SJCRH30 (cell line): ENCODE results near the gene EPSTI1. TPM values are rescaled to one million over a fixed set of nuclear protein-coding genes. Genes with fewer than 3 reads are reported as not detected.

Experiments used
- DNase-seq, 2 experiments: peaks; one replicate each; pipeline ENCODE4 v3.0.0-alpha.2; 2015 to 2020
- H3K27ac ChIP-seq: fragments of 250-450 bp; sonication (Bioruptor Pico); 2 replicates; pipeline ENCODE4 v1.5.1; 2020; ENCODE audit warnings: mild to moderate bottlenecking, moderate library complexity
- H3K27me3 ChIP-seq: fragments of 250-450 bp; sonication (Bioruptor Pico); 2 replicates; pipeline ENCODE4 v1.5.1; 2020; ENCODE audit warnings: mild to moderate bottlenecking, moderate library complexity
- H3K36me3 ChIP-seq: fragments of 250-450 bp; sonication (Bioruptor Pico); 2 replicates; pipeline ENCODE4 v1.5.1; 2020; ENCODE audit warnings: mild to moderate bottlenecking, moderate library complexity
- H3K4me1 ChIP-seq: fragments of 250-450 bp; sonication (Bioruptor Pico); 2 replicates; pipeline ENCODE4 v1.5.1; 2020; ENCODE audit warnings: mild to moderate bottlenecking, moderate library complexity
- H3K4me3 ChIP-seq: fragments of 250-450 bp; sonication (Bioruptor Pico); 2 replicates; pipeline ENCODE4 v1.5.1; 2020; ENCODE audit warnings: mild to moderate bottlenecking, moderate library complexity
- H3K9me3 ChIP-seq: fragments of 250-450 bp; sonication (Bioruptor Pico); replicated peaks from 2 replicates; pipeline ENCODE4 v1.5.1; 2020; ENCODE audit warnings: mild to moderate bottlenecking, moderate library complexity
- total RNA-seq: library from RNA; depleted of rRNA; stranded (reverse); fragments of >200 nt; shearing (Covaris generic); gene quantifications from 2 replicates; pipeline ENCODE4 v1.2.3, GENCODE V29; 2014

EPSTI1 gene
- total RNA-seq, 1 experiment from 2014 or later = 1.1 TPM

DNA sequence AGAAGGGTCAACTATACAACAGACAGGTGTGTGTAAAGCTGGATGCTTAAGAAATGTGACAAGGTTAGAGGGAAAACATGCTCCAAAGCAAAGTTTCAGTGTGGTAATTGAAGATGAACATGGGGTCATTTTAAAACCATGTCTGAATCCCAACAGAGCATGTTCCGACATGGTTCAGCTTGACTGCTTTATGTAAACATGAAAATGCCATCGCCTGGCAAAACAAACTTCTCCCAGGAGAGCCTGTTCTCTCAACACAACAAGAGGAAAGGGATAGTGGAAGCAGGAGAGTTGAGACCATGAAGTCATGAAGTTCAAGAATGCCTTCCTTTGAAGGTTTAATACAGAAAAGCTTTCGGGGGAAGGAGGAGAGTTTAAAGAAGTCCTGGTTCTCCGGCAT is 85.8 kb downstream of the EPSTI1 start:
- no peak for DNase-seq
- Histone ChIP-seq H3K36me3 (no peaks in the 10 kb centered on the region), H3K9me3 (no peaks in the 10 kb centered on the region), H3K4me1 (no peaks in the 10 kb centered on the region), H3K27me3 (no peaks in the 10 kb centered on the region), H3K4me3 (no peak overlapping the region), H3K27ac (no peak overlapping the region)

DNA sequence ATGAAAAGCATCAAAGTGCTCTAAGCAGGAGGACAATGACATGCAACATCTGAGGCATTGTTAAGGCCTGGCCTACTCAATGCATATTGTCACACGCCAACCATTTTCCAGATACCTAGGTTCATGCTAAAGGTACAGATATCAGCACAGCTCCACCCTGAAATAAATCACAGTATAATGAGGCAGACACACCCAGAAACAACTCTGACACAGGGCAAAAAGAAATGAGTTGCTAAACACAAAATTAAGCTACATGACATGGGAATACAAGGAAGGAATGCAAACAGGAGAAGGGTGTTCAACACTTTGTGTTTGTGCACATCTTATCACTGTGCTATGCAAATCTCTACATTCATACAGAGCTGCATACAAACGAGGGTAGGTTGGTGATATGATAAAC is 86.5 kb downstream of the EPSTI1 start:
- Histone ChIP-seq H3K27me3 (no peaks in the 10 kb centered on the region), H3K36me3 (no peaks in the 10 kb centered on the region), H3K4me3 (no peak overlapping the region), H3K27ac (no peak overlapping the region), H3K9me3 (no peaks in the 10 kb centered on the region), H3K4me1 (no peaks in the 10 kb centered on the region)
- DNase-seq = no peak

DNA sequence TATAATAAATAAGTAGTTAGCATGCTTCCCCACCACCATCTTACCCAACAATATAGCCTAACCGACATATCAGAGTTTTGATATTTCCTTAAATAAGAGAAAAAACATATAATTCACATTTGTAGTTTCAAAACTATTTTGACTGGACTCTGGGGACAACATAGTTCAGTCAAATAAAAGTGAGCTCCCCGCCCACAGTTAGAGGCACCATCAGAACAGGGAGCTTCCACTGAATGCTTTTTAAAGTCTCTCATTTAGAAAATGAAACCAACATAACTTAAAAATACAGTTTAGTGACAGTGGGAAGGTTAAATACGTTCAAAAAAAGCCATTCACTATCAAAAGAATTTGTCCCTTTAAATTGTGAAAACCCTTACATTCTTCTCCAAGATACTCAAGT is 92.8 kb downstream of the EPSTI1 start:
- DNase-seq = no peak
- Histone ChIP-seq H3K9me3 (no peaks in the 10 kb centered on the region), H3K27ac (no peak overlapping the region)

DNA sequence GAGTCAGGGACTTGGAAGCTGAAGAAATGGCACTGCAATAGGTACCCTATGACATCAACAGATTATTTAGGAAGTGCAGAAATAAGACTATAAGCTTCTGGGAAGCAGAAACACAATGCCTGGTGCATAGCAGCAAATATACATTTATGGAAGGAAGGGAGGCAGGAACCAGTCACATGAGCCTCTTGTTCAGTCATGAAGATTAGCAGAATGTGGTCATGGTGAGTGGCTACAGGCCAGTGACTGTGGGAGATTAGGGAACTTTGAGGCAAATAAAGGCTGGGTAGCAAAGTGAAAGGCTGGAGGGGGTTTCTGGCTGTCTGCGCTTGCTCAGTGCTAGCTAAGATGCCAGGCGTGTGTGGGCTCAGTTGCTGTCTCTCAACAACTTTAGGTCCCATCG is 96.3 kb downstream of the EPSTI1 start:
- H3K36me3 ChIP-seq = no peaks in the 10 kb centered on the region
- H3K4me3 ChIP-seq = no peak overlapping the region
- H3K4me1 ChIP-seq = peaks cover 25% of the 10 kb centered on the region
- H3K27ac ChIP-seq = no peak overlapping the region; the same call in 1 of the 2 replicates
- DNase-seq = peak in 1 of 2 experiments; percentile 51
- no peaks in the 10 kb centered on the region for H3K9me3 ChIP-seq
- H3K27me3 ChIP-seq = no peaks in the 10 kb centered on the region

More for the DNA sequence above, 92.8 kb downstream of the EPSTI1 start:
- Histone ChIP-seq H3K36me3 (no peaks in the 10 kb centered on the region), H3K27me3 (no peaks in the 10 kb centered on the region), H3K4me3 (no peak overlapping the region), H3K4me1 (peaks cover 13% of the 10 kb centered on the region)

DNA sequence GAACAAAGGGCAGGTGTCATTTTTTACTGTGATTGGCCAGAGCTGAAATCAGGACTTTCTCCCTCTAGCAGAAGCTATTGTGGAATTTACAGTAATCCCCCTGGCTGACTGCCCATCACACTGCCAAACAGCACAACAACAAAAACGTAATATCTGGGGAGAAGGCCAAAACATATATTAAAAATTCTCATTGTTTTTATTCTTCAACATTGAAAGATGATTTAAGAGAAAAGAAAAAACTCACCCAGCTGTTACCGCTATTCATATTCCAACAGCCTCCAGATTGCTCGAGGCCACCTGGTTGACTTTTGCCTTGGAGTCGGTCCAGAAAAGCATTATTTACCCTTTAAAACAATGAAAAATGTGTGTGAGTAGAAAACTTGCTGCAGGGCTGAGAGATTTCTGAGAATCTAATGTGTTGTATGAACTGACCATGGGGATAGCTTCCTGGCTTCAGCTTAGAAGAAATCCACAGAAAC is 97.2 kb downstream of the EPSTI1 start:
- no peaks in the 10 kb centered on the region for H3K27me3 ChIP-seq
- peak overlapping the region; percentile 43 for H3K27ac ChIP-seq
- peaks cover 25% of the 10 kb centered on the region for H3K4me1 ChIP-seq
- DNase-seq = peak; percentile 76 to 89
- no peaks in the 10 kb centered on the region for H3K9me3 ChIP-seq
- H3K4me3 ChIP-seq = no peak overlapping the region
- no peaks in the 10 kb centered on the region for H3K36me3 ChIP-seq

DNA sequence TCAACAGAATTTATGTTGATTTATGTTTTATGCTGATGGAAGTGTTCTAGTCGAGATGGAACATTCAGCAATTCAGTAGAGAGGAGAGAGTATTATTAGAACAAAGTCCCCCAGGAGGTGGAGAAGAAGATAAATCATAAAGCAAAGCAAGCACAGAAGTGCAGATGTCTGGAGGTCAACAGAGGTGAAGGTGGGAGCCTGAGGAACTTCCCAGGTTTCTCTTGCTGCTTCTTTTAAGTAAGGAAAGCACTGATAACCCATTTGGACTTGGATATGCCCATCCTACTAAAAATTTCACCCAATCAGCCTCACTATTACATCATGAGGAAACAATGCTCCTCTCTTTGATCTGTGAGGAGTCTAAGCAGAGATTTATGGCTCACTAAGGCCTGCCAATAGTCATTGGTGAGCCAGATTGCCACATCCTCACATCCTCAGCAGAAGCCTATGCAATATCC is 98.8 kb downstream of the EPSTI1 start:
- Histone ChIP-seq H3K27ac (no peak overlapping the region), H3K4me1 (peaks cover 25% of the 10 kb centered on the region), H3K4me3 (no peak overlapping the region), H3K36me3 (no peaks in the 10 kb centered on the region), H3K27me3 (no peaks in the 10 kb centered on the region), H3K9me3 (no peaks in the 10 kb centered on the region)
- DNase-seq = no peak

DNA sequence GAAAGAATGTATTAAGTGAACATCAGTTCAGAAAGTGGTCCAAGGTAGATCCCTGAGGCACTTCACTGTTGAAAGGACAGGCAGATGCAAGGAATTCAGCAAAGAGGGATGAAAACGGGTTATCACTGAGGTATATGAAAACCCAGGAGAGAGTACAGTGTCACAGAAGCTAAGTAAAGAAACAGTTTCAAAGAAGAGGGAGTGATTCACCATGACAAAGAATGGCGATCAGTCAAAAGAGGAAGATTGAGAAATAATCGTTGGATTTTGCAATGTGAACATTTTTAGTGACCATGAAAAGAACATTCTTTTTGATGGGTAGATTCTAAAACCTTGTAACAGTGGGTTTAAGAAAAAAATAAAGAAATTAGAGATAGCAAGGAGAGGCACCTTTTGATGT is 99.3 kb downstream of the EPSTI1 start:
- H3K9me3 ChIP-seq = no peaks in the 10 kb centered on the region
- no peaks in the 10 kb centered on the region for H3K36me3 ChIP-seq
- H3K4me3 ChIP-seq = no peak overlapping the region
- DNase-seq = no peak
- H3K27me3 ChIP-seq = no peaks in the 10 kb centered on the region
- H3K4me1 ChIP-seq = peaks cover 25% of the 10 kb centered on the region
- no peak overlapping the region for H3K27ac ChIP-seq

DNA sequence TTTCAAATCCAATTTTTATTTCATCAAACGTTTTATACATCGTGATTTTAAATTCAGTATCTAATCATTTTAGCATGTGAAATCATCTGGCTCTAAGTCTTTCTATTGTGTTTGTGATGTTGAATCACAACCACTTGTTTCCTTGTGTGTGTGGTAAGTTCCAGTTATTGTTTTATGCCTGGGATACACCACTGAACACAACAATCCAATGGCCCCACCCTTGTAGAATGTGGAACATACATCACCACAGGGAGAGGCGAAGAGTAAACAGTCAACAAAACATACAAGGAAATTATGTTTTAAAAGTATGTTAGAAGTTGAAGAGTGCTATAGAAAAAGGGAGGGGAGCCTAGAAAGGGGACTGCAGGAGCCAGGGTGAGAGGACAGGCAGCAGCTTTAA is 100.5 kb downstream of the EPSTI1 start:
- no peak overlapping the region for H3K27ac ChIP-seq
- H3K36me3 ChIP-seq = no peaks in the 10 kb centered on the region
- H3K27me3 ChIP-seq = no peaks in the 10 kb centered on the region
- H3K9me3 ChIP-seq = no peaks in the 10 kb centered on the region
- peaks cover 25% of the 10 kb centered on the region for H3K4me1 ChIP-seq
- no peak overlapping the region for H3K4me3 ChIP-seq
- DNase-seq = no peak

DNA sequence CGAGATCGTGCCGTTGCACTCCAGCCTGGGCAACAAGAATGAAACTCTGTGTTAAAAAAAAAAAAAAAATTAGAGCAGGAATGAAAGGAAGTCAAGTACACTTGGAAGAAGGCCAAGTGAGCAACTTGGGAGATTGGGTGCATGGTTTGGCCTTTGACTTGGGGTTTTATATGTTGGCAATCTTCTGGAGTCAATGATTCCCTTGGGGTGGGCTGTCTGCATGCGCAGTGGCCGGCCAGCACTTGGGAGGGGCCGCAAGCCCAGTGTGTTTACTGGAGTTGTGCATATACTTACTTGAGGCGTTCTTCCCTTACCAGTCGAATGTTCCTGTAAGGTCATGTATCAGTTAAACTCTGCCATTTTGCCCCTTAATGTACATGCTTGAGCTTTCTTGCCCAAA is 106.7 kb downstream of the EPSTI1 start:
- H3K27me3 ChIP-seq = no peaks in the 10 kb centered on the region
- no peaks in the 10 kb centered on the region for H3K36me3 ChIP-seq
- H3K9me3 ChIP-seq = no peaks in the 10 kb centered on the region
- H3K4me1 ChIP-seq = peaks cover 15% of the 10 kb centered on the region
- H3K27ac ChIP-seq = no peak overlapping the region
- peak in 1 of 2 experiments; percentile 26 for DNase-seq
- H3K4me3 ChIP-seq = no peak overlapping the region

DNA sequence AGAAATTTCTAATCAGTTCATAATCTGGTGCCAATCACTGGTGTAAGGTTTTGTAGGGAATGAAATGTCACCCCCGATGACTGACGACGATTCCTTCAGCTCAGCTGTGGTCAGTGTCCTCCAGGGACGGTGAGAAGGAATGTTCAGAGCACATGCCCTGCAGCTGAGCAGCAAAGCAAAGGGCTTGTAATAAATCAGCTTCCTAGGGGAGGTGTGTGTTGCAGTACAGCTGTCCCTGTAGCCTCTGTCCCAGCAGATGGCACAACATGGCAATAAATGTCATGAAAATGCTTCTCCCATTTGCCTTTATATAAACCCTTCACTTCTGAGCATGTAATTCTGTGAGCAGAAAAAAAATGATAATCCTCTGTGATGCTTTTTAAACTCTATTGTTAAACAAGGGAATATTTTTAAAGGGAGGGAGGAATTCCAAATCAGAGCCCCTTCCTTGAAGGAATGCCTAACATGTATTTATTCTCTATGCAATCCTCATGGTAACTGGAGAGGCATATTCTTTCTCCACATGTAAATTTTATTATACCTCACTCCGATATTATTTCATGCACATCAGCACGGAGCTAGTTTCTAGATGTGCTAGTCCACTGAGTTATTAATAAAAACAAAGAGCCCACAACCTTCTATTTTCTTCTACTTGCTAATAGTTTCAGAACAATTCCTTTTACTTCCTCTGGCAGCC is 108.1 kb downstream of the EPSTI1 start:
- Histone ChIP-seq H3K27me3 (no peaks in the 10 kb centered on the region), H3K36me3 (no peaks in the 10 kb centered on the region), H3K4me3 (no peak overlapping the region), H3K27ac (no peak overlapping the region; the same call in 1 of the 2 replicates), H3K9me3 (no peaks in the 10 kb centered on the region), H3K4me1 (peaks cover 15% of the 10 kb centered on the region)
- DNase-seq = peak; percentile 77 to 85

DNA sequence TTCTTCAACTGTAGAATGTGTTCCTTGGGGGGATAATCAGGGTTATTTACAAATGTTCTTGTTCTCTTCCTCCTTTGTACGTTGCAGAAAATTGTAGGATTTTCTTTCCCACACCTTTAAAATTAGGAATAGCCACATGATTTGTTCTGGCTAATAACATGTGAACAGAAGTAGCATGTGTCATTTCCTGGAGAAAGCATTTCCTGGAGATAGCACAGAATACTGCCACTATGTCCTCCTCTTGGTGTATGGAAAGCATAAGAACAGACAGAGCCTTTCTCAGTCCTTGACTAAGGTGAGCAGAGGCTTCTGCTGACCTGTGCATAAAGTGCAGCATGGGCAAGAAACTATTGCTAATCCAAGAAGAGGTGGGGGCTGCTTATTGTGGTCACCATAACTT is 108.9 kb downstream of the EPSTI1 start:
- Histone ChIP-seq H3K27me3 (no peaks in the 10 kb centered on the region), H3K9me3 (no peaks in the 10 kb centered on the region), H3K36me3 (no peaks in the 10 kb centered on the region), H3K4me1 (peaks cover 15% of the 10 kb centered on the region), H3K4me3 (no peak overlapping the region), H3K27ac (no peak overlapping the region; the same call in 1 of the 2 replicates)
- DNase-seq = no peak

DNA sequence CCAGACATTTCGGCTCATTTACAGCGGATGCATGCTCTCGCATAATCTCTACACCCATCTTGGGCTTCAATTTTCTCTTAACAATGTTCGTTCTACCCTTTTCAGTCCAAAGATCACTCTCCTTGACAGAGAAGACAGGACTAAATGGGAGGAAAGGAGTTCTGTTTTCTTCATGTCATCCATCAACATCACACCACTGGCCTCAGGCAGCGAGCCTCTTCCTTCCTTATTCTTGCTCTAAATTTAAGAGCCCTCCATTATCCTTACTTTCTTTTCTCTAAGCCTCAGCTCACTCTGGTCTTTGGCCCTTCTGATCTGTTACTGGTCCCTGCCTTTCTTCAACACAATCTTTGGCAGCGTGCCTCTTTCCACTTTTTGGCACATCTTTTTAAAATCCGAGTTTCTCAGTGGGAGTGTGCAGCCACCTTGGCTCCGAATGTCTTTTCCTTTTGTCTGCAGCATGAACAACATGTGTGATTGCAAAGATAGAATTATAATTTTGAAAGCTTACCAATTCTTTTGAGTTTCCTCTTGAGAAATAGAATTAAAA is 111.9 kb downstream of the EPSTI1 start:
- Histone ChIP-seq H3K4me3 (no peak overlapping the region), H3K27ac (no peak overlapping the region), H3K4me1 (peaks cover 15% of the 10 kb centered on the region), H3K27me3 (no peaks in the 10 kb centered on the region), H3K9me3 (no peaks in the 10 kb centered on the region), H3K36me3 (no peaks in the 10 kb centered on the region)
- DNase-seq = no peak

DNA sequence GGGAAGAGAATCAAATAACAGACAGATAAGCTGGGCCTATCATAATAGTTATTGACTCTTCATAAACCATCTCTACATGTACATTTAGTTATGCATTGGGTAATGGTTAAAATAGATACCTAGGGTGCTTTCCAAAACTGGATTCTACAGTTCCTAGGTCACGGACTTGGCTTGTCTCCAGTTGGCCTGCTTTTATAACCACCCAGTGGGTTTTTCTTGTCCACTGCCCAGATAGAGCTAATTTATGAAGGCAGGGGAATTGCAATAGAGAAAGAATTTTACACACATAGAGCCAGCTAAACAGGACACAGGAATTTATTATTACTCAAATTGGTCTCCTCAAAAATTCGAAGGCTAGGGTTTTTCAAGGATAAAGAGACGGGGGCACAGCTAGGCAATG is 113.3 kb downstream of the EPSTI1 start:
- H3K27me3 ChIP-seq = no peaks in the 10 kb centered on the region
- H3K36me3 ChIP-seq = no peaks in the 10 kb centered on the region
- no peak for DNase-seq
- no peak overlapping the region for H3K4me3 ChIP-seq
- no peak overlapping the region for H3K27ac ChIP-seq
- peaks cover 10% of the 10 kb centered on the region for H3K4me1 ChIP-seq
- H3K9me3 ChIP-seq = no peaks in the 10 kb centered on the region

DNA sequence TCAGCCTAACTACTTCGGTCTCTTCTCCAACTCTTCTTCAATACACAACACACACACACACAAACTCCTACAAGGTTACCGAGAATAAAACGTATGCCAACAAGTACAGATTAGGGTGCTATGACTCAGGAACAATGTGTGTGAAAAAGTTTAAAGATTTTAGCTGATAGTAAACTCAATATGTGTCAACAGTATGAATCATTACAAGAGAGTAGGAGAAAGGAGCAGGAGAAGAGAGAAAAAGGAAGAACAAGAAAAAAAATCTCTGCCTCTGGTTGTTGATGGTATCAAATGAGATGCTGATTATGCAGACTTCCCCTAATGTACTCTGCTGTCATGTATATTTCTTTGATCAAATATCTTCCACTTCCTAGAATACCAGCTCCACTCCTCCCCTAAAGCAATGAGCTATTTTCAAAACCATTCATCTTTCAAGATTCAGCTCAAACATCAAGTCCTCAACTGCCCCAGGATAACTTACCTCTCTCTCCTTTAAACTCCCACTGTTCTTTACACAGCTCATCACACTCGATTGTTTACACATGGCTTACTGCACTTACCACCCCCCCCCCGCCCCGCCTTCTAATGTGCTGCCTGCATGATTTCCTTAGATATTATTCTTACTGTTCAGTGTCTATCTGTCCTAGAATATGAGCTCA is 115.0 kb downstream of the EPSTI1 start:
- H3K27ac ChIP-seq = no peak overlapping the region
- H3K27me3 ChIP-seq = no peaks in the 10 kb centered on the region
- H3K4me3 ChIP-seq = no peak overlapping the region
- no peaks in the 10 kb centered on the region for H3K9me3 ChIP-seq
- H3K4me1 ChIP-seq = 0 out of 2 replicates have a peak, but pooled peaks cover 3% of the 10 kb centered on the region
- no peak for DNase-seq
- no peaks in the 10 kb centered on the region for H3K36me3 ChIP-seq

DNA sequence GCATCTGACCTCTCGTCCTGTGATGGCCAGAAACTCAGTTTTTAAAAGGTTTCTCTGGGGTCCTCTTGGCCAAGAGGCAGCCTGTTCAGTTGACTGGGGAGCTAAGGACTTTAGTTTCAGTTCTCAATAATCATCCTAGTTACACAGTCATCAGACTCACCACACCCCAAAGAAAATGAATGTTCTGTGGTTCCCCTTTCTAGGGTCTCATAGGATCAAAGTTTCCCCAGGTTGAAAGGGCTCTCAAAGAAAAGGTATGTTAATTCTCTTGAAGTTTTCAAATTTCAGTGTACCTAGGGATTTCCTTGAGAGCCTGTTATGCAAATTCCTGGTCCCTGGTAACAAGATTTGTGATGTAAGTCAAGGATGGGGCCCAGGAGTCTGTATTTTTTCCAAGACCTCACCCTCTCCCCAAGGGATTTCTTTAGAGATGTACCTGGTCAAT is 115.7 kb downstream of the EPSTI1 start:
- Histone ChIP-seq H3K9me3 (no peaks in the 10 kb centered on the region), H3K27ac (no peak overlapping the region), H3K4me3 (peak overlapping the region; percentile 26), H3K4me1 (0 out of 2 replicates have a peak, but pooled peaks cover 3% of the 10 kb centered on the region), H3K36me3 (no peaks in the 10 kb centered on the region), H3K27me3 (no peaks in the 10 kb centered on the region)
- DNase-seq = no peak
